HG03280 (cell line): Measurements from ENCODE around the gene L1CAM.

ENCODE experiments used
- ATAC-seq: cut with Tn5 transposase; IDR thresholded peaks from one replicate; pipeline ENCODE4 v1.9.1; 2021; ENCODE audit warnings: mild to moderate bottlenecking, moderate library complexity; ENCODE audit not compliant: unreplicated experiment

The L1CAM gene

DNA sequence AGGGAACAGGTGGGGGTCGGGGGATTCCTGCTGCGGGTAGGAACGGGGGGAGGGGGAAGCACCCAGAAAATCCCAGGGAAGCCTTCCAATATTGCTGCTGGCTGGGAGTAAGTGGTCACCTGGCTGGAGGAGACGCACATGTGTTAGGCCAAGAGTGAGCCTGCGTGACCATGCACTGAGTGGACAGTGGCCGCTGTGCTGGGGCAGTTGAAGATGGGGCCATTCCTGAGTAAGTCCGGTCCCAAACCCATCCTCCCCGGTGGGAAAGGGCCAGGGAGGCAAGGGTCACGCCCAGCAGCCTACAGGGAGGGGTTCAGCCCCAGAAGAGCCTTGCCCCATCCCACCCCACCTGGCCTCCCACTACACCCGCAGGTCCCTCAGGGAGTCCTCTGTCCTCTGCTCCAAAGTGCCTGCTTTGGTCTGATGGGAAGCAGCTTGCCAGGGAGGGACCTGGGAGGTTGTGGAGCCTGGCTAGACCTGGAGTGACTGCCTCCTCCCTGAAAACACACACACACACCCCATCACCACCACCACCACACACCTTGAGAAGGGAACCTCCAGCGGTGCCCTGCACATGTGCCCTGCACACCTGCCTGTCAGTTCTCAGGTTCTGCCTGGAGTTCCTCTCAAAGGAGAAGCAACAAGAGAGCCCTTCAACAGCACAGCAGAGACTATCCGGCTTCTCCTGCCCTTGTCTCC is 6.1 kb downstream of the L1CAM start:
- no peak for ATAC-seq

DNA sequence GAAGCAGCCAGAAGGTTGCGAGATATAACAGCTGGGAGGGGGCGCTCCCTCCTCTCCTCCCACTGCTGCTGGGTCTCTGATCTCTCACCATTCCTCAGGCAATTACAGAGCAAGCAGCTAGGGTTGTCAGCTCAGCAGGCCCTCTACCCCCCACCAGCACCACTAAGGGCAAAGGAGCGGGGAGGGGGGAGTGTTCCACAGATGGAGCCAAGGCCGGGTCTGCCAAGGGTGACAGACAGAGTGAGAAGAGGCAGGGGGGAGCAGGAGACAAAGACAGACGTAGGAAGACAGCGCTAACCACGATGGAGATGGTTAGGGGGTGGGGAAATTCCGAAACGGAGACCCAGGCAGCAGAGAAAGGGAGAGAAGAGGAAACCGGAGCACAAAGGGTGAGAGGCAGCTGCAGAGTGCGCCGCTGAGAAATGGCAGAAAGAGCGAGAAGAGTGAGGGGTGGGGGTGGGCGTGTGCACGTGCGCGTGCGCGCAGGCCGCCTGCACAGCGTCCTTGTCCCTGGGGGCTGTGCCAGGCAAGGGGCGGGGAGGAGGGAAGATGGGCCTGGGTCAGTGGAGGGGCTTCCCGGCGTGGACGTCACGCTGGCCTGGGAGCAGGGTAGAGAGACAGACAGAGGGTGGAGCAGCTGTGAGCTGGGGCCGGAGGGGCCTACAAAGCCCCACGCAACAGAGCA is 6.9 kb downstream of the L1CAM start:
- no peak for ATAC-seq

DNA sequence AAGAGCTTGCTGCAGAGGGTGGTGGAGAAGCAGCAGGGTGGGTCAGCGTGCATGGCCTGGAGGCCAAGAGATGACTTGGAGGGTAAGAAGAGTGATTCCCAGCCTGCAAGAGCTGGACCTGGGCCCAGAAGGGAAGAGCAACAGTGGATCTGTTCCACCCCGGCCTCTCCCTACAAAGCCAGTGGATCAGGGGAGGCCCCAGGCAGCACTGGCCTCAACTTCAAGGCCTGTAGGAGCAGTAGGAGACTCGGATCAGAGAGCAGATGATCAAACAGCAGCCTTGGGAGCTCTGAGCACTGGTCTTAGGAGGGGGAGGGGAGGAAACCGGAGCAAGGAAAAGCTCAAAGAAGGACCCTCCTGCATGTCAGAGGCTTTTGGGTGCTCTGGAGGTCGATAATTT is 7.6 kb downstream of the L1CAM start:
- no peak for ATAC-seq

DNA sequence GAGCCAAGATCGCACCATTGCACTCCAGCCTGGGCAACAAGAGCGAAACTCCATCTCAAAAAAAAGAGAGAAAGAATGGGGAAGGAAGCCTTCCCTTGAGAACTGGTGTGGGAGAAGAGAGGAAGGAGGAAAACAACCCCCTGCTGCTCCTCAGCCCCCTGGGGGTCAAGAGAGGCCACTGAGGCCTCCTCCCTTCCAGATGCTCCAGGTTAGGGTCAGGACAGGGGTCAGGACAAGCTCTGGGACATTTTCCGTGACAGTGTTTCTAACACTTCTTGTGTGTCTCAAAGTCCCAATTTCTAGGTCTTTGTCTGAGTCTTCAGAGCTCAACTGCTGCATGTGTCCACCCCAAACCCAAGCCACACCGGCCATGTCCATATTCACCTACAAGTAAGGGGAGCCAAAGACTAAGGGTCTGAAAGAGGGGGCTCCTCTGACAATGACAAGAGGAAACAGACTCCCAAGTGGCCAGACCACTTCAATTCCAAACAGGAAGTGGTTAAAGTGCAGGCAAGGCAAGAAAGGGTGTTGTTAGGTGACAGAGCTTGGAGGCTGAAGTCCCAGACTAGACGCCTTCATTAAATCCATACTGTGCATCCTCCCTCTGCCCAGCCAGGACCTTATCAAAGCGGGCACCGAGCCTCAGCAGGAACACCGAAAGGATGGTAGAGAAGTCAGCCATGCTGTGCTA is 8.3 kb downstream of the L1CAM start:
- ATAC-seq = no peak

DNA sequence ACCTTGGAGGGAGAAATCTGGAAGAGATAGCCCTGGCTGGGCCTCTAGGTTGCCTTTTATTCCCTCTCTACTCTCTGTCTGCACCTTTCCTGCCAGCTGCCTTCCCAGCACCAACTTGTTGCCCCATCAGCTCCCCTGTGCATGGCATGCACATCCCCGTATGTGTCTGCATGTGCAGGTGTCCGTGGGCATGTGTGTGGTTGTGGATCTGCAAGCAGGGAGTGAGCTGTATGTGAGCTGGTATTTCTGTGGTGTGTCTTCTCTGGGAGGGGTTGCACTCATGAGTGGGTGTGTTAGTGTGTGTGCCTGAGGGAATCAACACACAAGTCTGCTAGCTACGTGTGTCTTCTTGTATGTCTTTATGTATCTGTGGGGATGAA is 9.9 kb downstream of the L1CAM start:
- ATAC-seq = no peak

DNA sequence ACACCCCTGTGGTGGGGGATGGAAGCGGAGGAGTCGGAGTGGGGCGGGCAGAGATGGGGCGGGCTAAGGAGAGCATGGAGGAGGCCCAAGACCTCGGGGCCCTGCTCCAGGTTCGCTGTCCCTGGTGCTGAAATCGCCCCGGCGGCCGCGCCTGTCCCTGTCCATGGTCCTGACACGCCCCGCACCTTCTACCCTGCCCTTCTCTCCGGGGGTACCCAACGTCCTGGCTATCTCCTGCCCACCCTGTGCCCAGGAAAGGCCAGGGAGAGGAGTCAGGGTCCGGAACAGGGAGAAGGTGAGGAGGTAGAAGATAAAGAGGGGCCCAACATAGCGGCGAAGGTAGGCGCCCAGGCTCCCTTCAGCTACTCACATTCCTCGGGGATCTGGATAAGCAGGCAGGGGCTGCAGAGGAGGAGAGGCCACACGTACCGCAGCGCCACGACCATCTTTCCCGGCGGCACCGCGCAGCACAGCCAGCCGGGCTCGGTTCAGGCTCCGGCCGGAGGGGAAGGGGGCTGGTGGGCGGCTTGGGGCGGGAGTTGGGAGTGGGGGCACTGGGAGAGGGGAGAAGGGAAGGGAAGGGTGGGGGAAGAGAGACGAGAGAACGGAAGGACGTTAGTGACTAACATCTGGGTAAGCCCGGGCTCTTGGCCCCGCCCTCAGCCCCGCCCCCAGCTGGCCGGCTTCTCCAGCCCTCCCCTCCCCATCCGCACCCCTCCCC is 10.4 kb downstream of the L1CAM start:
- no peak for ATAC-seq

DNA sequence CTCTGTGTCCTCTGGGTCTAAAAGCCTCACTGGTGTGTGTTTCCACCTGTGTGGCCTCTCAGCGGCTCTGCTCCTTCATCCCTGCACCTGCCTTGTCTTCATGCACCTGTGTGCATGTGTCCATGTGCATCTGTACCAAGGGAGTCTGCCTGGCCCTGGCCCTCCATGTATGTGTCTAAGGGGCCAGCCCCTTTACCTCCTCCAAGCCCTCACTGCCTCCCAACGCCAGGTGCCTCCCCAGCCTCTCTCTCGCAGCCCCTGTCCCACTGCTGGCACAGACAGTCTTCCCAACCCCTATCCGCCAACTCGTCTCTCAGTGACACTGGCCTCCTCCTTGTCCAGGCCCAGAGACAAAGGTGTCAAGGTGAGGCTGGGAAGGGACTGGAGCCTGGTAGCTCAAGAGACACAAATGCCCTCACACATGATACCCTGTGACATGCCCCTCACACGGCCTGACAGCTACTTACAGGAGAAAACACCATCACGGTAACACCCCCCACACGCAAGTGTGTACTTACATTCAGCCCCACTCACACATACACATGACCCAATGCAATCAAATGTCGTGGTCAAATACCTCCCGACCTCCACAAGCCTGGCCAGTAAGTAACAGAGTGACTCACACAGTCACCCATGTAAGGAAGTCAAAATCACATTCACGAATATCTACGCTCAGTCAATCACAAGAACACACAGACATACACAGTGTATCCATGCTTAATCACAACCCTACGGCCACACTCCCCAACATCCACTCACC is 11.4 kb downstream of the L1CAM start:
- ATAC-seq = no peak

DNA sequence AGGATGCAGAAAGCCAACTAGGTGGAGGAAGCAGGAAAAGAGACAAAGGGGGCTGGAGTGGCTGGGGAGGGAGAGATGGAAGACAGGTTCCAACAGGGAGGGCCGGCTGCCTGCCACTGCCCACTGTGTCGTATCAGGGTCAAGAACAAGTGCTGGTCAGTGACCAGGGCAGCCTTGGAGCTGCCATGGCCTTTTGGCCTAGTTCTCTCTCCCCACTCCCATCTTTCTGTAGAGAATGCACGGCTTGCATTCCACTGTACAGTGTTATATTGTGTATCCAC is 11.9 kb downstream of the L1CAM start:
- ATAC-seq = no peak

DNA sequence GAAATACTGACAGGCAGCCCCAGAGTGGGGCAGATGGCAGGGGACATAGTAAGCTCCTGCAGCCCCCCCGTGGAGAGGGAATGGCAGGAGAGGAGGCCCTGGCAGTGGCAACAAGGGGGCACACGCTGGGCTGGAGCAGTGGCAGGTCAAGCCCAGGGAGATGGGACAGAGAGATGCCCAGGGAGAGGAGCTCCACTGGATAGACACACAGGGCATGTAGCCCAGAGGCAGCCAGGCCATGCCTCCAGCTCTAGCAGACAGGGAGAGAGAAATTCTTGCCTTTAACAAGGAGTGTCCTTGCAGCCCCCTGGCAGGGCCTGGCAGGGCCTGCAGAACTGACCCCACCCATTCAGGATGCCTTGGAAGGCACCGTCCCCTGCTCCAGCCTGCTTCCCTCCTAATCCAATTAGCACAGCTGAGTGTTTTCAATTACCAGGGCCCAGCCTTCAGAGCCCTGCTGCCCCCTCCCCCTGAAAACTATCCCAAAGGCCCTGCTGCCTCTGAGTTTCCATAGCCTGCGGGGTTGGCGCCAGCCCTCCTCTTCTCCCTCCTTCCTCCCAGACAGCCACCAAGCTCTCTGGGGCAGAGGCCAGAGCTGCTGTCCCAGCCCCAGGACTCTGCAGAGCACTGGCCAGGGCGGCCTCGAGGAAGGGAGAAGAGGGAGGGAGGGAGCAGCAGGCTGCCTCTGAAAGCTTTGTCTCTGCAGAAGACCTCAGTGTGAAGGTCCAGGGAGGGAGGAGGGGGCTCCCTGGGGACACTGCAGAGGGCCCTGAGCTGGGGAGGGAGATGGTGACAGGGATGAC is 12.5 kb downstream of the L1CAM start:
- no peak for ATAC-seq

DNA sequence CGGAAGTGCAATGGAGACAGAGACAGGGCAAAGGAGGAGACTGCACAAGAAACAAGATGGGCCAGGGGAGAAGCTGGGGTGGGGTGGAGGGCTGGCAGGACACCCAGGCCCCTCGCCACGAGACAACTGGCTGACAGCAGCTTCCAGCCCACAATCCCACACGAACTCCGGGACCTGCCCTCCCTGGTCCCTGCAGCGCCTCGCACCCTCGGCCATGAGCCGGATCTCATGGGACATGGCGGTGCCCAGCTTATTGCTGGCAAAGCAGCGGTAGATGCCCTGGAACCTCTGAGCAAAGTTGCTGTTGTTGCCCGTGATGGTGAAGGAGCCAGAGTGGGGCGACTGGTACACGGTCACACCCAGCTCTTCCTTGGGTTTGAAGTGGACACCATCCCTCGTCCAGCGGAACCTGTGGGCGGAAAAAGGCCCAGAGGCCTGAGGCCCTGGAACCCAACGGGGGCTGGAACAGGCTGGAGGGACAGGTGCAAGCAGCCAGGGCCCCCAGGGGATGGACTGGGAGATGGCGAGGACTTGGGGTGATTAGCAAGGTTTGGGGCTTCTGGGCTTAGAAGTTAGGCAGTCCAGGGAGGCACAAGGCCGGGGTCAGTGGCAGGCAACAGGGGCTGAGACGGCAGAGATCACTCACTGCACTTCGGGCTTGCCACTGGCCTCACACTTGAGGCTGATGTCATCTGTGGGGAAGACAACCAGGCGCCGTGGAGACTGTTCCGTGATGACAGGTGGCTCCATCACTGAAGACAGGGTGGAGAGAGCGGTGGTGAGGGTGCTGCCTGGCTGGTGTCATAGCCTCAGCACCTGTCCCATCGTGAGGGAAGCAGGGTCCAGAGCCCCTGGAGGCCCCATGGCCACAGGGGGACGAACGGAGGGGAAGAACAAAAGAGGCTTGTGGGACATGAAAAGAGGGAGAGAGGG is 13.8 kb downstream of the L1CAM start:
- ATAC-seq = no peak

DNA sequence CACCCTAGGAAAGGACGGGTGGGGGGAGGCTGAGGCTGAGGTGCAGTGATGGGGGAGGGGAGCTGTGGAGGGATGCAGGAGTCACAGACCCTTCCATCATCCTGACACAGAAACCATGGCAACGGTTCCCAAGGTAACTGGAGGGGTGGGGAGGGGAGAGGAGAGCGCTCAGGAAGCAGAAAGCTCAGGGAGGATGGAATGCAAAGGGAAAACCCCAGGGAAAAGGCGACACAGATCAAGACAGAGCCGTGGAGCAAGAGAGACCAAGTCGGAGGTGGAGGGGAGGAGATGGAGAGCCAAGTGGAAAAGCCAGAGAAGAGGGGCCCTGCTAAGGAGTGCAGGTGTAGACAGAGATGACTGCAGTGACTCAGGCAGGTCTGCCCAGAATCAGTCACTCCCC is 14.5 kb downstream of the L1CAM start:
- no peak for ATAC-seq

DNA sequence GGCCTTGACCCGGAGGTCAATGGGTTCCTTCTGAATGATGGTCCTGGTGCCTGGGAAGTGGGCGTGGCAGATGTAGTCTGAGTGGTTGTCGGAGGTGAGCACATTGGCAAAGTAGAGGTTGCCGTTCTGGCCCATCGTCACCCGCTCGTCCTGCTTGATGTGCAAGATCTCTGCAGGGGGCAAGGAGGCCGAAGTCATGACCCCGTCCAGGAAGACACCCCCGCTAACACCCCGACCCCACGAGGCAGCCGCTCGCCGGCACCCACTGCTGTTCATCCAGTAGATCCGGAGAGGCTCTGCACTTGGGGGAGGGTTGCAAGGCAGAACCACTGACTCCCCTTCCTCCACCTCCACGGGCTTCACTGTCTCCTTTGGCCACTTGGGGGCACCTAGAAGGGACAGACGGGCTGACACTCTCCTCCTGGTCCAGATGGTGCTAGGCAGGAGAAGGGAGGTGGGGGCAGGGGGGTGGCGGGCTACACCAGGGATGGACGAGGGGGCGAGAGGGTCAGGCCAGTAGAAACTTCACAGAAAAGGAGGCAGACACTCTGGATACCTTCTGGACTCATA is 15.1 kb downstream of the L1CAM start:
- ATAC-seq = no peak

DNA sequence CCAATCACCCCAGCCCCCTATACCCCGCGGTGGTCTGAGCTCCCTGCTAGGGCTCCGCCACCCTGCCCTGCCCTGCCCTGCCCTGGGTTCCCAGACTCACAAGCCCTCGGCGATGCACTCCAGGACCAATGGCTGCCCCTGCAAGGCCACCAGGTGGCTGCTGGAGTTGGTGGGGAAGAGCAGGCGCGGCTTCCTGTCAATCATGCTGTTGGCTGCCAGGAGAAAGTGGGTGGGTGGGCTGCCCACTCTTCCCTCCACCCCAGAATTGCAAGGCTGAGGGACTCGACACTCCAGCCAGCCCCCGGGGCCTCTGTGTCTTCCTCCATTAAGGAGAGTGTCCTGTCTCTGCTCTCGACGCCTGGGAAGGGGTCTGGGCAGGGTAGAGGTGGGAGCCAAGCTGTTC is 15.7 kb downstream of the L1CAM start:
- no peak for ATAC-seq

DNA sequence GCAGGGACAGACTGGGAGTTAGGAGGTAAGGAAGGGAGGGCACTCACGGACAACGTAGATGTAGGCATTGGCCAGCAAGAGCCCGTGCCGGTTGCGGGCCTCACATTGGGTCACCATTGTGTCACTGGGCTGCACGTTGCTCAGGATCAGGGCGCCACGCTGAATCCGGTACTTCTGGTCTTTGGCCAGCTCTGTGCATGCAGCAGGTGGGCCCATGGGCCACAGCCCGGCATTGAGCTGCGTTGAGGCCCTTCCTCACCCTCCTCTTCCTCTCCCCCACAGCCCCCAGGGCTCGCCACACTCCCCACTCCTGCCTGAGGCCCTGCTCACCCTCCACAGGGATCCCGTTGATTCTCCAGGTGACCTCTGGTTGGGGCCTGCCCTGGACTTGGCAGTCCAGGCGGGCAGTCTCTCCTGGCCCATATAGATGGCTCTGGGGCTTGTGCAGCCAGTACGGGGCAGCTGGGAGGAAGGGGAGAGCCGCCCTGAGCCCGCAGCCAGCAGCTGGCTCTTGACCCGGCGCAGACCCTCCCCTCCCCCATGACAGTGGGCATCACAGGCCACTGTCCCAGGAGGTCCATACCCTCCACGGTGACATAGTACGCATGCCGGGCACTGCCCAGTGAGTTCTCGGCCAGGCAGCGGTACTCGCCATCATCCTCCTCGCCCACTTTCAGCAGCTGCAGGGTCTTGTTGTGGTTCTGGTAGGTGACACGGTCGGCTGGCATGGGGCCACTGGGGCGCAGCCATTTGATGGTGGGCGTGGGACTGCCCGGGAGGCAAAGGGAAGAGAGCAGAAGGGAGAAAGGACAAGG is 16.3 kb downstream of the L1CAM start:
- no peak for ATAC-seq

DNA sequence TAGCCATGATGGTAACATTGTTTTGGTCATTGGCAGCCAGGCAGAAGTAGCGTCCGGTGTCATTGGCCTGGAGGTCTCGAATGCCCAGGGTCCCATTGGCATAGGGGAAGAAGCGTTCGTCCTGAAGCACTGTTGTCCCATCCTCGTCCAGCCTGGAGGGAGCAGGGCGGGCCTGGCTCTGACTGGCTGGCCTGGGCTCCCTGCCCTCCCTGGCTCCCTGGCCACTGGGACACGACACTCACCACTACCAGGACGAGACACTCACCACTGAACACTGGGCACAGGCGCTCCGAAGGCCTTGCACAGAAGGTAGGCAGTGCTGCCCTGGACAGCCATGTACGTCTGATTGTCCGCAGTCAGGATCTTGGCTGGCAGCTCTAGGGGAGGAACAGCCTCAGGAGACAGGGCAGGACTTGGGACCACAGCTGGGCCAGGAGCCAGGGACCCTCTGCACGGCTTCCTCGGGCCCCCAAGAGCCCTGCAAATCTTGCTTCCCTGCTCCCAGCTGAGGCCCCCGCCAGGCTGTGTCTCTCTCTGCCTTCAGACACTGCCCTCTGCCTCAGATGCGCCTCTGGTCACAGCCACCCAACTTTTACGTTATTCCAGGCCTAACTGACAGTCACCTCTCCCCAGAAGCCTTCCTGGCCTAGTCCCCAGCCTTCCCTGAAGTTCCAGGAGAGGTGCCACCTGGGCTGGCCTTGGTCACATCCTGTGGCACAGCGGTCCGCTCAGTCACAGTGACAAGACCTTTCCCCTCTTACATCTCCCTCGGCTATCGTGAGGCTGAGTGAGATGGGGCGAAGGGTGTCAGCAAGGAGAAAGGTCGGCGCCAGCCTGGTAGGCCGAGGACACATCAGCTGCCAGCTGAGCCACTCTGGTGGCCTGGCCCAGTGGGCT is 17.1 kb downstream of the L1CAM start:
- ATAC-seq = no peak

DNA sequence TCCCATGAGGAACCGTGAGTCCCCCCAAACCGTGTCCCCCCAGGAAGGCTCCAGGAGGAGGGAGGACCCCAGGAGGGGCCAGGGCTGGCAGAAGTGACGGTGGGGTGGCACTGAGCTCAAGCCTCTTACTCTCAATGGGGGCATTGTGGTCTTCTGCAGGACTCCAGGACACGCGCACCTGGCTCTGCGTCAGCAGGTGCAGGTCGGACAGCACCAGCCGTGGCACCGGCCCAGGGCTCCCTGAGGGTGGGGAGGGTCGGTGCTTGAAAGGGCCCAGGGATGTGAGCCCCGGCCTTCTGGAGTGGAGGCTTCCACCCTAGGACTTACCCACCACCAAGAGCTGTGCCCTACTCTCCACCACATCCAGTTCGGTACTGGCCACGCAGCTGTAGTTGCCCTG is 18.3 kb downstream of the L1CAM start:
- no peak for ATAC-seq

DNA sequence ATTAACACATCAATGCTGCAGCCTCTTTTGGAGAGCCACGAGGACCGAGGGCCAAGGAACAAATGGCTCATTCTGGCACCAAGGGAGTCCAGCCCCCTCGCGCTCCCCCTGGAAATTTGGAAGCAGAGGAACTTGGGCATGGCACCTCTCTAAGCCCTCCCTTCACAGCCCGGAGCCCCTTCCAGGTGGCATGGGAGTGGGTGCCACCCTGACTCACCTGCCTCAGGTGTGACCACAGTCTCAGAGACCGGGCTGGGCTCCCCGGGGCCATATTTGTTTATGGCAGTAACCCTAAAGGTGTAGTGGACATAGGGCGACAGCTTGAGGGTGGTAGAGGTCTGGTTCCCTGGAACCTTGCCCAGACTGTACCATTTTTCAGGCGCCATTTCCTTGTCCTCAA is 18.8 kb downstream of the L1CAM start:
- ATAC-seq = no peak
